ENCODE results near the gene FANK1.
A peak's percentile ranks its signal among the peaks of the same experiment; 100 is the strongest.

Gene FANK1

GRCh38 chr10:125896088-125896934 is at the start of gene FANK1:
Gene FANK1, plus strand, starts transcription at chr10:125896564. Its CDS starts 79 bp downstream, at chr10:125896643.
- DNase-seq (ENCODE audit: low spot score) = peak; percentile 71

GRCh38 chr10:125846894-125847293 is 49.5 kb upstream of the FANK1 start:
- no peak for DNase-seq (ENCODE audit: low spot score)

- no peak for DNase-seq (ENCODE audit: low spot score)
Observed at GRCh38 chr10:125848371-125848770, 48.0 kb upstream of the FANK1 start.

- DNase-seq (ENCODE audit: low spot score) = no peak
Observed at GRCh38 chr10:125848857-125849256, 47.5 kb upstream of the FANK1 start.

- DNase-seq (ENCODE audit: low spot score) = no peak
Observed at GRCh38 chr10:125849448-125849847, 46.9 kb upstream of the FANK1 start.

- no peak for DNase-seq (ENCODE audit: low spot score)
Observed at GRCh38 chr10:125850766-125851731, 45.3 kb upstream of the FANK1 start.

GRCh38 chr10:125852487-125852886 is 43.9 kb upstream of the FANK1 start:
- no peak for DNase-seq (ENCODE audit: low spot score)

GRCh38 chr10:125857185-125857760 is 39.1 kb upstream of the FANK1 start:
- no peak for DNase-seq (ENCODE audit: low spot score)

GRCh38 chr10:125859128-125859817 is 37.1 kb upstream of the FANK1 start:
- no peak for DNase-seq (ENCODE audit: low spot score)

- no peak for DNase-seq (ENCODE audit: low spot score)
Observed at GRCh38 chr10:125865120-125865519, 31.2 kb upstream of the FANK1 start.

- no peak for DNase-seq (ENCODE audit: low spot score)
Observed at GRCh38 chr10:125866421-125867029, 29.8 kb upstream of the FANK1 start.

- DNase-seq (ENCODE audit: low spot score) = peak; percentile 29
Observed at GRCh38 chr10:125868372-125868975, 27.9 kb upstream of the FANK1 start.

- no peak for DNase-seq (ENCODE audit: low spot score)
Observed at GRCh38 chr10:125871338-125871737, 25.0 kb upstream of the FANK1 start.

GRCh38 chr10:125878957-125879835 is 17.2 kb upstream of the FANK1 start:
- no peak for DNase-seq (ENCODE audit: low spot score)

GRCh38 chr10:125880719-125881118 is 15.6 kb upstream of the FANK1 start:
- DNase-seq (ENCODE audit: low spot score) = no peak

GRCh38 chr10:125881192-125881591 is 15.2 kb upstream of the FANK1 start, which contains the start of gene DHX32:
Gene DHX32, minus strand, starts transcription at chr10:125881292. Its CDS starts 468 bp downstream, at chr10:125880824.
- no peak for DNase-seq (ENCODE audit: low spot score)

GRCh38 chr10:125882596-125882995 is 13.8 kb upstream of the FANK1 start:
- DNase-seq (ENCODE audit: low spot score) = no peak

- no peak for DNase-seq (ENCODE audit: low spot score)
Observed at GRCh38 chr10:125883211-125883610, 13.2 kb upstream of the FANK1 start.

- DNase-seq (ENCODE audit: low spot score) = no peak
Observed at GRCh38 chr10:125886914-125887512, 9.4 kb upstream of the FANK1 start.

Data from D341Med (cell line).